ENCODE measurements around the gene TIMP3.

TIMP3 gene

DNA sequence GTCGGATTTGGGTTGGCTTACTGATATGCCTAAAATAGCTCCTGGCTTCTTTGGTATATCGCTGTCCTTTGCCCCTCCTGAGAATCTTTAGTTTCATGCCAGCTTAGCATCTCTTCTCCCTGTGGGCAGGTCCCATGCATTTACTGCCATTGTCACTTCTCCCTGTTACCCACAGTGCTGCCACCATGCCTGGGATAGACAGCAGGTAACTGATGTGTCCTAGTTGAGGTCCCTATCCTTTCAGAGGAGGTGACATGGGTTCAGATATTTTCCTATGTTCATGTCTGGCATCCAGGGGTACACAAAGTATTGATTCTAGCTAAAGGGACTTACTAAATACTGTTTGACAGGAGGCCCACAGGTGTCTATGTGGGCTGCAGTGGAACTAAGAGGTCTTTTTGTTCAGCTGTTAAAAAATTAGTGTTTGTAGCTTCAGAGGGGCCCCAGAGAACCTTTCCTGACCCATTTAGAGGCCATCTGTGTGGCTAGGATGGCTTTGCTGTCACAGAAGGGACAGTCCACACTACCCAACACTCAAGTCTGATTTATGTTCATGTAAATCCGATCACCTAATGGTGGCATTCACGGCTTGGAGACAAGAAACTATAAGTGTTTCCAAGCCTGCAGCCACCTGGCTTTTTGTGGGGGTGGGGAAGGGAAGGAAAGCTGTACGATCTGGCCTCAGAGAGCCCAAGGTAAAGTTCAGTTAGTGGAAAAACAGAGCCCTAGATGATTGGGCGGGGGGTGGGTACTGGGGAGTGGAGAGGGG, 8.5 kb downstream of the TIMP3 start:
- H3K4me3 ChIP-seq (ENCODE audit: low read depth, low read length): no peak overlapping the region
- ChIA-PET CTCF (interaction anchor here (0.6 to 2.7 kb wide), 4 partner anchors 14 to 304 kb away, joined by 3 to 15 read pairs (median 4); no protein-coding TSS in a partner anchor), POLR2A (interaction anchor here (0.9 to 2.8 kb wide), 3 partner anchors 8 to 335 kb away, joined by 4 to 9 read pairs (median 5); partner anchors contain the start of gene TIMP3)
- no peak overlapping the region for H3K27ac ChIP-seq (ENCODE audit: extremely low read depth, low read depth, low read length)
- H3K9me3 ChIP-seq (ENCODE audit: control insufficient read depth, insufficient read depth, low read depth, low read length): no peaks in the 10 kb centered on the region
- no peaks in the 10 kb centered on the region for H3K36me3 ChIP-seq (ENCODE audit: control insufficient read depth in 2 of 2, insufficient read depth in 1 of 2, low read length in 2 of 2)
- no peak for TF ChIP-seq ZFHX2 (tag by site-specific recombination; conservative IDR thresholded peaks at IDR 0.05)
- no peak for TF ChIP-seq ZNF202 (tag by site-specific recombination; IDR thresholded peaks at IDR 0.05; ENCODE audit: borderline replicate concordance)
- no peak for TF ChIP-seq ZNF169 (tag by site-specific recombination; IDR thresholded peaks at IDR 0.05)
- TF ChIP-seq REPIN1 (tag by site-specific recombination; IDR thresholded peaks at IDR 0.05; ENCODE audit: low read depth): no peak
- H3K4me1 ChIP-seq (ENCODE audit: control insufficient read depth, insufficient read depth, low read length): peaks cover 3% of the 10 kb centered on the region

DNA sequence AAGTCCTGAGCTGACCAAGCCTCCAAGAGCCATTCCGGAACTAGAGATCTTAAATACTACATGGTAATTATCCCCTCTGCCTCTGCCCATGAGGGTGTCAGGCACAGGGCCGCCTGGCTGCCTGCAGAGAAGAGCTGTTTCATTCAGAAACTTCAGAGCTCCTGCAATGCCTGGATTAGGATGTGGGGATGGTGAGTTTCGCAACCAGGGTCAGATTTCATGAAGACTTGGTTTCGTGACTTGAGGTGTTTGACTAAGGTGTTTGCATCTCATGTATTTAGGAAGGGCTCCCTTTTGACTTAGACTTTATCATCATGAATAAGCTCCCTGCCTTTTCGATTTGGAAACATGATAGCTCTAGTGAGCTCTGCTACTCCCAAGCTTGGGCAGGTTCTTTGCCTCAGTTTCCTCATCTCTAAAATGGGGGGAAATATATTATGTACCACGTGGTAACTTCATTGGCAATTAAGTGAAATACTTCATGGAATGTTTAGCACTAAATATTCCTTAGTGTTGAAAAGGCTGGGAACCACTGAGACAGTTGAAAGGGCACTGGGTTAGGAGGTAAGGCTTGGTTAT, 9.1 kb downstream of the TIMP3 start:
- H3K9me3 ChIP-seq (ENCODE audit: control insufficient read depth, insufficient read depth, low read depth, low read length): no peaks in the 10 kb centered on the region
- no peaks in the 10 kb centered on the region for H3K36me3 ChIP-seq (ENCODE audit: control insufficient read depth in 2 of 2, insufficient read depth in 1 of 2, low read length in 2 of 2)
- H3K4me1 ChIP-seq (ENCODE audit: control insufficient read depth, insufficient read depth, low read length): peaks cover 3% of the 10 kb centered on the region
- H3K27ac ChIP-seq (ENCODE audit: extremely low read depth, low read depth, low read length): no peak overlapping the region
- H3K4me3 ChIP-seq (ENCODE audit: low read depth, low read length): no peak overlapping the region
- POLR2A ChIA-PET: interaction anchor here (0.9 to 2.8 kb wide), 3 partner anchors 9 to 335 kb away, joined by 4 to 9 read pairs (median 5); partner anchors contain the start of gene TIMP3
- CTCF ChIA-PET: interaction anchor here (0.6 to 2.7 kb wide), 5 partner anchors 14 to 303 kb away, joined by 3 to 15 read pairs (median 4); no protein-coding TSS in a partner anchor
- TF ChIP-seq KLF16 (tag by site-specific recombination; IDR thresholded peaks at IDR 0.05) (no peak), ZNF843 (tag by site-specific recombination; IDR thresholded peaks at IDR 0.05) (no peak), ZNF549 (tag by site-specific recombination; IDR thresholded peaks at IDR 0.05) (no peak), OSR2 (tag by site-specific recombination; IDR thresholded peaks at IDR 0.05) (peak; percentile 50), TRIM28 (IDR thresholded peaks at IDR 0.05; ENCODE audit: borderline replicate concordance, low read length) (peak; percentile 84; the same call in 1 of the 2 replicates), ZNF335 (tag by site-specific recombination; conservative IDR thresholded peaks at IDR 0.05) (no peak), ZNF830 (tag by site-specific recombination; IDR thresholded peaks at IDR 0.05; ENCODE audit: low read depth) (no peak), SCRT1 (tag by site-specific recombination; IDR thresholded peaks at IDR 0.05; ENCODE audit: borderline replicate concordance) (no peak), ZNF274 (IDR thresholded peaks at IDR 0.05; ENCODE audit: low read length) (no peak), ZNF274 (tag by site-specific recombination; IDR thresholded peaks at IDR 0.05; ENCODE audit: borderline replicate concordance) (no peak), ZNF266 (tag by site-specific recombination; IDR thresholded peaks at IDR 0.05; ENCODE audit: low read depth) (no peak), ZFP3 (tag by site-specific recombination; IDR thresholded peaks at IDR 0.05; ENCODE audit: low read depth) (no peak), YY2 (tag by site-specific recombination; IDR thresholded peaks at IDR 0.05) (no peak)
- TF ChIP-seq, protein P1, sequence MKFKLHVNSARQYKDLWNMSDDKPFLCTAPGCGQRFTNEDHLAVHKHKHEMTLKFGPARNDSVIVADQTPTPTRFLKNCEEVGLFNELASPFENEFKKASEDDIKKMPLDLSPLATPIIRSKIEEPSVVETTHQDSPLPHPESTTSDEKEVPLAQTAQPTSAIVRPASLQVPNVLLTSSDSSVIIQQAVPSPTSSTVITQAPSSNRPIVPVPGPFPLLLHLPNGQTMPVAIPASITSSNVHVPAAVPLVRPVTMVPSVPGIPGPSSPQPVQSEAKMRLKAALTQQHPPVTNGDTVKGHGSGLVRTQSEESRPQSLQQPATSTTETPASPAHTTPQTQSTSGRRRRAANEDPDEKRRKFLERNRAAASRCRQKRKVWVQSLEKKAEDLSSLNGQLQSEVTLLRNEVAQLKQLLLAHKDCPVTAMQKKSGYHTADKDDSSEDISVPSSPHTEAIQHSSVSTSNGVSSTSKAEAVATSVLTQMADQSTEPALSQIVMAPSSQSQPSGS (tag by site-specific recombination; IDR thresholded peaks at IDR 0.05; ENCODE audit: low read depth): no peak
- TF ChIP-seq, protein P2, sequence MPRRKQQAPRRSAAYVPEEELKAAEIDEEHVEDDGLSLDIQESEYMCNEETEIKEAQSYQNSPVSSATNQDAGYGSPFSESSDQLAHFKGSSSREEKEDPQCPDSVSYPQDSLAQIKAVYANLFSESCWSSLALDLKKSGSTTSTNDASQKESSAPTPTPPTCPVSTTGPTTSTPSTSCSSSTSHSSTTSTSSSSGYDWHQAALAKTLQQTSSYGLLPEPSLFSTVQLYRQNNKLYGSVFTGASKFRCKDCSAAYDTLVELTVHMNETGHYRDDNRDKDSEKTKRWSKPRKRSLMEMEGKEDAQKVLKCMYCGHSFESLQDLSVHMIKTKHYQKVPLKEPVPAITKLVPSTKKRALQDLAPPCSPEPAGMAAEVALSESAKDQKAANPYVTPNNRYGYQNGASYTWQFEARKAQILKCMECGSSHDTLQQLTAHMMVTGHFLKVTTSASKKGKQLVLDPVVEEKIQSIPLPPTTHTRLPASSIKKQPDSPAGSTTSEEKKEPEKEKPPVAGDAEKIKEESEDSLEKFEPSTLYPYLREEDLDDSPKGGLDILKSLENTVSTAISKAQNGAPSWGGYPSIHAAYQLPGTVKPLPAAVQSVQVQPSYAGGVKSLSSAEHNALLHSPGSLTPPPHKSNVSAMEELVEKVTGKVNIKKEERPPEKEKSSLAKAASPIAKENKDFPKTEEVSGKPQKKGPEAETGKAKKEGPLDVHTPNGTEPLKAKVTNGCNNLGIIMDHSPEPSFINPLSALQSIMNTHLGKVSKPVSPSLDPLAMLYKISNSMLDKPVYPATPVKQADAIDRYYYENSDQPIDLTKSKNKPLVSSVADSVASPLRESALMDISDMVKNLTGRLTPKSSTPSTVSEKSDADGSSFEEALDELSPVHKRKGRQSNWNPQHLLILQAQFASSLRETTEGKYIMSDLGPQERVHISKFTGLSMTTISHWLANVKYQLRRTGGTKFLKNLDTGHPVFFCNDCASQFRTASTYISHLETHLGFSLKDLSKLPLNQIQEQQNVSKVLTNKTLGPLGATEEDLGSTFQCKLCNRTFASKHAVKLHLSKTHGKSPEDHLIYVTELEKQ (tag by site-specific recombination; IDR thresholded peaks at IDR 0.05; ENCODE audit: borderline replicate concordance): no peak
- TF ChIP-seq, protein P3, sequence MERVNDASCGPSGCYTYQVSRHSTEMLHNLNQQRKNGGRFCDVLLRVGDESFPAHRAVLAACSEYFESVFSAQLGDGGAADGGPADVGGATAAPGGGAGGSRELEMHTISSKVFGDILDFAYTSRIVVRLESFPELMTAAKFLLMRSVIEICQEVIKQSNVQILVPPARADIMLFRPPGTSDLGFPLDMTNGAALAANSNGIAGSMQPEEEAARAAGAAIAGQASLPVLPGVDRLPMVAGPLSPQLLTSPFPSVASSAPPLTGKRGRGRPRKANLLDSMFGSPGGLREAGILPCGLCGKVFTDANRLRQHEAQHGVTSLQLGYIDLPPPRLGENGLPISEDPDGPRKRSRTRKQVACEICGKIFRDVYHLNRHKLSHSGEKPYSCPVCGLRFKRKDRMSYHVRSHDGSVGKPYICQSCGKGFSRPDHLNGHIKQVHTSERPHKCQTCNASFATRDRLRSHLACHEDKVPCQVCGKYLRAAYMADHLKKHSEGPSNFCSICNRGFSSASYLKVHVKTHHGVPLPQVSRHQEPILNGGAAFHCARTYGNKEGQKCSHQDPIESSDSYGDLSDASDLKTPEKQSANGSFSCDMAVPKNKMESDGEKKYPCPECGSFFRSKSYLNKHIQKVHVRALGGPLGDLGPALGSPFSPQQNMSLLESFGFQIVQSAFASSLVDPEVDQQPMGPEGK (tag by site-specific recombination; IDR thresholded peaks at IDR 0.05): 0 out of 2 replicates have a peak, but pooled peaks have one; percentile 25
- TF ChIP-seq, protein P4, sequence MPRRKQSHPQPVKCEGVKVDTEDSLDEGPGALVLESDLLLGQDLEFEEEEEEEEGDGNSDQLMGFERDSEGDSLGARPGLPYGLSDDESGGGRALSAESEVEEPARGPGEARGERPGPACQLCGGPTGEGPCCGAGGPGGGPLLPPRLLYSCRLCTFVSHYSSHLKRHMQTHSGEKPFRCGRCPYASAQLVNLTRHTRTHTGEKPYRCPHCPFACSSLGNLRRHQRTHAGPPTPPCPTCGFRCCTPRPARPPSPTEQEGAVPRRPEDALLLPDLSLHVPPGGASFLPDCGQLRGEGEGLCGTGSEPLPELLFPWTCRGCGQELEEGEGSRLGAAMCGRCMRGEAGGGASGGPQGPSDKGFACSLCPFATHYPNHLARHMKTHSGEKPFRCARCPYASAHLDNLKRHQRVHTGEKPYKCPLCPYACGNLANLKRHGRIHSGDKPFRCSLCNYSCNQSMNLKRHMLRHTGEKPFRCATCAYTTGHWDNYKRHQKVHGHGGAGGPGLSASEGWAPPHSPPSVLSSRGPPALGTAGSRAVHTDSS (tag by site-specific recombination; IDR thresholded peaks at IDR 0.05): no peak
- TF ChIP-seq, protein P5, sequence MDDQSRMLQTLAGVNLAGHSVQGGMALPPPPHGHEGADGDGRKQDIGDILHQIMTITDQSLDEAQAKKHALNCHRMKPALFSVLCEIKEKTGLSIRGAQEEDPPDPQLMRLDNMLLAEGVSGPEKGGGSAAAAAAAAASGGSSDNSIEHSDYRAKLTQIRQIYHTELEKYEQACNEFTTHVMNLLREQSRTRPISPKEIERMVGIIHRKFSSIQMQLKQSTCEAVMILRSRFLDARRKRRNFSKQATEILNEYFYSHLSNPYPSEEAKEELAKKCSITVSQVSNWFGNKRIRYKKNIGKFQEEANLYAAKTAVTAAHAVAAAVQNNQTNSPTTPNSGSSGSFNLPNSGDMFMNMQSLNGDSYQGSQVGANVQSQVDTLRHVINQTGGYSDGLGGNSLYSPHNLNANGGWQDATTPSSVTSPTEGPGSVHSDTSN (CRISPR knock-in tag; IDR thresholded peaks at IDR 0.05): no peak

All from HEK293 (cell line).